ENCODE measurements around the gene KAZN. TPM values are rescaled to one million over a fixed set of nuclear protein-coding genes. Genes with fewer than 3 reads are reported as not detected.

Gene KAZN
- total and polyA plus RNA-seq, 2 of the 8 experiments (the other 6 are each of a cell fraction or from before 2014, with no cell fraction given) = 3.7 to 11.8 TPM

- 91% methylated on average over 17 of the region's 17 CpGs; no CpG with 5 or more reads in 1 of the 2 experiments for whole genome bisulfite sequencing, 2 experiments (ENCODE audit: extremely low coverage in 1 of 2, insufficient coverage in 1 of 2, insufficient read length in 1 of 2, insufficient replicate concordance in 2 of 2, low coverage in 1 of 2, low lambda C conversion rate in 2 of 2, missing lambda C conversion rate in 1 of 2)
- Histone ChIP-seq H4K20me1 (replicated peaks in 1 of 2; ENCODE audit: control insufficient read depth in 1 of 2, insufficient read depth in 2 of 2, low read length in 2 of 2) (no peaks in the 10 kb centered on the region), H3K27ac (ENCODE audit: low read depth, low read length) (no peak overlapping the region), H3K4ac (replicated peaks; ENCODE audit: insufficient read length, low read depth, low read length) (no peak overlapping the region), H3K4me3 (ENCODE audit: extremely low read depth in 1 of 4, insufficient read depth in 2 of 4, low read depth in 3 of 4, low read length in 4 of 4) (no peak overlapping the region), H2AFZ (ENCODE audit: low read length) (no peak overlapping the region), H2BK20ac (ENCODE audit: low read length) (no peak overlapping the region), H3K23ac (ENCODE audit: insufficient read length) (no peak overlapping the region), H3K9ac (replicated peaks in 1 of 4; ENCODE audit: extremely low read depth in 1 of 4, low read depth in 3 of 4, low read length in 3 of 4) (no peak overlapping the region), H2BK12ac (ENCODE audit: low read depth, low read length) (no peak overlapping the region), H4K5ac (ENCODE audit: insufficient read length, low read depth, low read length) (no peak overlapping the region), H2BK5ac (ENCODE audit: low read depth, low read length) (no peak overlapping the region), H4K8ac (ENCODE audit: extremely low read depth, insufficient read depth, low read length) (no peak overlapping the region), H3K79me2 (ENCODE audit: control insufficient read depth in 1 of 2, insufficient read depth in 2 of 2, low read length in 2 of 2) (no peaks in the 10 kb centered on the region), H4K91ac (replicated peaks; ENCODE audit: insufficient read length, low read length) (no peak overlapping the region), H2BK15ac (ENCODE audit: low read length) (no peak overlapping the region), H3K9me3 (ENCODE audit: insufficient read depth in 2 of 2, low read depth in 1 of 2, low read length in 1 of 2) (no peaks in the 10 kb centered on the region), H3K4me2 (ENCODE audit: insufficient read depth in 1 of 2, low read depth in 2 of 2, low read length in 2 of 2) (no peak overlapping the region), H3K27me3 (replicated peaks in 1 of 4; ENCODE audit: control insufficient read depth in 3 of 4, extremely low read depth in 1 of 4, insufficient read depth in 3 of 4, low read length in 3 of 4) (peaks cover 0 to 4% (median 2%) of the 10 kb centered on the region in 4 experiments; a peak in 4 of 7 replicates), H3K79me1 (ENCODE audit: low read depth, low read length) (no peaks in the 10 kb centered on the region), H3K36me3 (ENCODE audit: control insufficient read depth in 2 of 4, insufficient read depth in 4 of 4, low read length in 3 of 4) (no peaks in the 10 kb centered on the region), H3K56ac (replicated peaks; ENCODE audit: insufficient read length, low read depth, low read length) (no peak overlapping the region), H3K4me1 (replicated peaks in 1 of 4; ENCODE audit: control insufficient read depth in 3 of 4, insufficient read depth in 4 of 4, low read length in 3 of 4) (peaks cover 5 to 15% (median 7%) of the 10 kb centered on the region in 4 experiments), H3K18ac (ENCODE audit: extremely low read depth, low read length) (no peak overlapping the region), H2AK5ac (ENCODE audit: low read depth, low read length) (no peak overlapping the region), H2BK120ac (replicated peaks; ENCODE audit: low read depth, low read length) (no peak overlapping the region), H3K14ac (ENCODE audit: insufficient read length) (no peak overlapping the region), H3K23me2 (ENCODE audit: low read depth, low read length) (no peaks in the 10 kb centered on the region)
- DNase-seq (ENCODE audit: low read depth in 1 of 2, low spot score in 2 of 2) (no peak), FAIRE-seq (no peak)
- ChIA-PET POLR2A (ENCODE audit: partially characterized antibody) (no interaction called here), CTCF (ENCODE audit: partially characterized antibody) (interaction anchor here (0.7 to 3.0 kb wide), 2 partner anchors 33 to 536 kb away, joined by 3 to 9 read pairs; no protein-coding TSS in a partner anchor)
- TF ChIP-seq, protein P1, sequence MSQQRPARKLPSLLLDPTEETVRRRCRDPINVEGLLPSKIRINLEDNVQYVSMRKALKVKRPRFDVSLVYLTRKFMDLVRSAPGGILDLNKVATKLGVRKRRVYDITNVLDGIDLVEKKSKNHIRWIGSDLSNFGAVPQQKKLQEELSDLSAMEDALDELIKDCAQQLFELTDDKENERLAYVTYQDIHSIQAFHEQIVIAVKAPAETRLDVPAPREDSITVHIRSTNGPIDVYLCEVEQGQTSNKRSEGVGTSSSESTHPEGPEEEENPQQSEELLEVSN (IDR thresholded peaks at IDR 0.05) = no peak
These were observed 504.7 kb downstream of the KAZN start for GRCh38 chr1:15103211-15103610.
